Renal cortex interstitium (tissue), 11 donors: ENCODE measurements around the gene NONO. TPM values are rescaled to one million over a fixed set of nuclear protein-coding genes. Genes with fewer than 3 reads are reported as not detected.
A peak's percentile ranks its signal among the peaks of the same experiment; 100 is the strongest.
"Not testable (repeated sequence)": the region's sequence is repeated elsewhere in the genome, so short reads cannot be mapped to it uniquely, and the experiment has no call there.

Source experiments
- DNase-seq, 11 donors: peaks; one replicate each; pipeline ENCODE4 v3.0.0-alpha.2; 2013; ENCODE audit warnings: low read depth in 9 of 11, low spot score in 4 of 11; ENCODE audit errors: extremely low read depth in 1 of 11
- polyA plus RNA-seq, 3 donors: library from polyadenylated mRNA; unstranded; fragments of 120-200 nt; gene quantifications; one replicate each; pipeline ENCODE4 v1.2.1, GENCODE V29; 2013; ENCODE audit not compliant: insufficient read length in 3 of 3

Gene NONO
- polyA plus RNA-seq, 3 donors = 614 to 679 (median 636) TPM

DNA sequence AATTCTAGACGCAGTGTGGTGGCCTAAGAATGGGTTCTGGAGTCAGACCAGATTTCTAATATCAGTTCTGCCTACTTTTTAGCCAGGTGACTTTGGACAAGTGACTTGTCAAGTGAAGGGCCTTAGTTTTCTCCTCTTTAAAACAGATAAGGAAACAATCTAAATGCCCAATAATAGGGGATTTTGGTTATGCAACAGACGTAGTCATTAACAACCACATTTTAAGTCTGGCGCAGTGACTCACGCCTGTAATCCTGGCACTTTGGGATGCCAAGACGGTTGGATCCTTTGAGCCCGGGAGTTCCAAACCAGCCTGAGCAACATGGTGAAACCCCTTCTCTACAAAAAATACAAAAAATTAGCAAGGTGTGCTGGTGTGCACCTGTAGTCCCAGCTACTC is 27.4 kb upstream of the NONO start:
- DNase-seq = no peak

DNA sequence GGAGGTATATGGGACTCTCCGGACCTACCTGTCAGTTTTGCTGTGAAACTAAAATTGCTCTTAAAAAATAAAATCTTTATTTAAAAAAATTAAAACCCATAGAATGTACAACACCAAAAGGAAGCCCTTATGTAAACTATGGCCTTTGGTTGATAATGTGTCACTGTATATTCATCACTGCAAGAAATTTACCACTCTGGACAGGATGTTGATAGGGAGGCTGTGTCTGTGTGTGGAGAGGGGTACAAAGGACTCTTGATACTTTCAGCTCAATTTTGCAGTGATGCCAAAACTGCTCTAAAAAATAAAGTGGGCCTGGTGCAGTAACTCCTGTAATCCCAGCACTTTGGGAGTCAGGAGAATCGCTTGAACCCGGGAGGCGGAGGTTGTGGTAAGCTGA is 26.6 kb upstream of the NONO start:
- no peak for DNase-seq

DNA sequence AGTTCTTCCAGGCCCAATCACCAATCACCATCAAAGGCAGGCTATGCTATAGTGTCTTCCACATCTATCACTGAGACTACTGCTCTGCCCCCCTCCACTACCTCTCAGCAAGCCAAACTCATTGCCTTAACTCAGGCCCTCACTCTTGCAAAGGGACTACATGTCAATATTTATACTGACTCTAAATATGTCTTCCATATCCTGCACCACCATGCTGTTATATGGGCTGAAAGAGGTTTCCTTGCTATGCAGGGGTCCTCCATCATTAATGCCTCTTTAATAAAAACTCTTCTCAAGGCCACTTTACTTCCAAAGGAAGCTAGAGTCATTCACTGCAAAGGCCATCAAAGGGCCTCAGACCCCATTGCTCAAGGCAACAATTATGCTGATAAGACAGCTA is 14.8 kb upstream of the NONO start:
- DNase-seq = not testable (repeated sequence)

DNA sequence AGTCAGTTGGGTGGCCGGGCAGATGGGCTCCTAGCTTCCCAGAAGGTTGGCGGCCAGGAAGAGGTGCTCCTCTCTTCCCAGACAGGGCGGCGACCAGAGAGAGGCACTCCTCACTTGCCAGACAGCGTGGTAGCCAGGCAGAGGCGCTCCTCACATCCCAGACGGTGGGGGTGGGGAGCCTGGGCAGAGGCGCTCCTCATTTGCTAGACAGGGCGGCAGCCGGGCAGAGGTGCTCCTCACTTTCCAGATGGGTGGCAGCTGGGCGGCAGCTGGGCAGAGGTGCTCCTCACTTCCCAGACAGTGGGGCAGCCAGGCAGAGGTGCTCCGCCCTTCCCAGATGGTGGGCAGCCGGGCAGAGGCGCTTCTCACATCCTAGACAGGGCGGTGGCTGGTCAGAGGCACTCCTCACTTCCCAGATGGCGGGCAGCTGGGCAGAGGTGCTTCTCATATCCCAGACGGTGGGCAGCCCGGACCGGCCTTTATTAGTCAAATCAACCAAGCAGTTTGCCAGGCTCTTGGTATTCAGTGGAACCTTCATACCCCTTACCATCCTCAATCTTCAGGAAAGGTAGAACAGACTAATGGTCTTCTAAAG is 13.5 kb upstream of the NONO start:
- DNase-seq = no peak

DNA sequence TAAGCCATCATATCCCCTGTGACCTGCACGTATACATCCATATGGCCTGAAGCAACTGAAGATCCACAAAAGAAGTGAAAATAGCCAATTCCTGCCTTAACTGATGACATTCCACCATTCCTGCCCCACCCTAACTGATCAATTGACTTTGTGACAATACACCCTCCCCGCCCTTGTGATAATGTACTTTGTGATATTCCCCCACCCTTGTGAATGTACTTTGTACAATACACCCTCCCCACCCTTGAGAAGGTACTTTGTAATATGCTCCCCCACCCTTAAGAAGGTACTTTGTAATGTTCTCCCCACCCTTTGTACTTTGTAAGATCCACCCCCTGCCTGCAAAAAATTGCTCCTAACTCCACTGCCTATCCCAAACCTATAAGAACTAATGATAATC is 11.1 kb upstream of the NONO start:
- not testable (repeated sequence) for DNase-seq

DNA sequence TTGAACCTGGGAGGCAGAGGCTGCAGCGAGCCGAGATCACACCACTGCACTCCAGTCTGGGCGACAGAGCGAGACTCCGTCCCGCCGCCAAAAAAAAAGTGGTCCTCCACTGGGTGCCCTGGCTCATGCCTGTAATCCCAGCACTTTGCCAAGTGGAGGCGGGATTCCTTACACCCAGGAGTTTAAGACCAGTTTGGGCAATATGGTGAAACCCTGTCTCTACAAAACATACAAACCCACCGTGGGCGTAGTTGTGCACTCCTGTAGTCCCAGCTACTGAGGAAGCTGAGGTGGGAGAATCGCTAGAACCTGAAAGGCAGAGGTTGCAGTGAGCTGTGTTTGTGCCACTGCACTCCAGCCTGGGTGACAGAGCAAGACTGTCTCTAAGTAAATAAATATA is 2.1 kb upstream of the NONO start:
- not testable (repeated sequence) for DNase-seq

DNA sequence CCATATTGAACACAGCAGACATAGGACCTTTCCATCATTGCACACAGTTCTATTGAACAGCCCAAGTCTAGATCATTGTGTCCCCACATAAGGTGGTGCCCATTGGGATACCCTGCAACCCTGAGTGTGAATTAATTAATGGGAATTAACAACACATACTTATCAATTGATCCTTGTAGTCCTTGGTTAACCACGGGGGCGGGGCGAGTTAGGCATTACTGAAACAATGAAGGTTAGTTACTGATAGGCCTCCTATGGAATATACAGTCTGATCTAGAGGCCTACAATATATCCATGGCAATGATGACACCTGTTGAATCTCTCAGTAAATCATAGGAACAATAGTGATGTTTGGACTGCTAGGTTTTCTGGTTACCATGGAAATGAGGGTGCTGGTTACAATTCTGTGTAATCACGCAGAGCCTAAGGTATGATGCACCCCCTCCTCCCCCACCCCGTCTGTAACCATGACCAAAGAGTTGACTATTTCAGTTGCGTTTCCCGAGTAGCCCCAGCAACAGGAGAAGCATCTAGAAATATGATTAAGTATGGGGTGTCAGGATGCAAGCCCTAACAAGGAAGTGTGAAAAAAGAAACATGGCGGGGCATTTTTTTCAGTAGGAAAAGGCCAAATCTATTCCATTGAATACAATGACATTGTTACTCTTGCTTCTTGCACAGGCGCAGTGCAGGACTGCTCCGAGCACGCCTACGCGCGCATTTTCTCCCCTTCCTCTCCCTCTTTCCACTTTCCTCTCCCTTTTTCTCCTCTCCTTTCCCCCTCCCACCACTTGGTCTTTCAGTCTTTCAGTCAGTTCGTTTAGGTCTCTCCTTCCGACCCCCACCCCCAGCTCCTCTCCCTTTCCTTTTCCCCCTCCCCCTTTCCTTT is 677 bp upstream of the NONO start:
- DNase-seq = peak in 3 of 11 donors; percentile 12 to 20 (median 14)

DNA sequence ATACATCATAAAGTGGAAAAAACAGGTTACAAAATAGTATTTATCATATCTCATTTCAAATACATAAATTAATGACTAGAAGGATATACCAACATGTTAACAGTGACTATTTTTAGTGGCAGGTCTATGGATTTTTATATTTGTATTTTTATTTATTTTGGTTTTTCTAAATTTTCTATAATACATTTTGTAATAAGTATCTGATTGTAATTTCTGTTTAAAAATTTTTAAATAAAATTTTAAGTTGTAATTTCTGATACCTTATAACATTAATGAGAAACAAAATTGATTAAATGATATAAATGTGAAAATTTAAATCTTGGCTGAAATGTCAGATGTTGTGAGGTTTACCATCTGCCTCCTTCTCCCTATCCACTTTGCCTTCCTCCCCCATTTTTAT is 2.5 kb downstream of the NONO start:
- DNase-seq = no peak

DNA sequence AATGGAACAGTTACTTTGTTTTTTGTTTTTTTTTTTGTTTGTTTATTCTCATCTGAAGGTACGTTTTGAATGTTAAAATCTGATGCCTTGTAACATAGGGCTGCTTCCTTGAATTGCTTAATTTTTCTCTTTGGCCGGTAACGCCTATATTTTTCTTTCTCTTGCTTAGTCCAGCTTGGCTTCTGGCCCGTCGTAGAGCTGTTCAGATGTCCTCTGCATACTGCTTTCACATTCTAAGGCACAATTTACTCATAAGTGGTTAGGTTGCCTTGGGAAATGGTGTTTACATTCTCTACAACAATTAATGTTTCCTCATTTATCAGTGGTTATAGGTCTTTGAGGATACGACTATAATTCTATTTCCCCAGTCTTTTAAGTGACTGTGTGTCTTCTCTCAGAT is 7.9 kb downstream of the NONO start:
- no peak for DNase-seq

DNA sequence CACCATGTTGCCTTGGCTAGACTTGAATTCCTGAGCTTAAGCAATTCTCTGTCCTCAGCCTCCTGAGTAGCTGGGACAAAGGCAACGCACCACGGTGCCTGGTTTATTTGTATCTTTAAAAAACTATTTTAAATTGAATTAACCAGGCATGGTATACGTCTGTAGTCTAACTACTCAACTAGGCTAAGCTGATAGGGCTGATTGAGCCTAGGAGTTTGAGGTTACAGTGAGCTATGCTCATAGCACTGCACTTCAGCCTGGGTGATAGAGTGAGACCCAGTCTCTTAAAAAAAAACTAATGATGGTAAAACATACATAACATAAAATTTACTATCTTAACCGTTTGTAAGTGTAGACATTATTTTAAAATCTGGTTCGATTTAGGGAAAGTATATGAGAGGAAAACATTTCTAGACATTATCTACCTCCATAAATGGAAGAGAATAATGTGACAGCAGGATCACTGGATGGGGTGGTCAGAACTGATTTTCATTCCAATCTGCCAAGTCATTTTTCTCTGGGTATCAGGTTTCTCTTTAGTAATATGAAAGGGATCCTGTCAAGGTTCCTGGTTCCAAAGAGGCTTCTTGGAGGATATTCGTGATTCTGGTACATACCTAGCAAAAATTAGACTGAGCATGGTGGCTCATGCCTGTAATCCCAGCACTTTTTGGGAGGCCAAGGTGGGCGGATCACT is 9.4 kb downstream of the NONO start:
- no peak for DNase-seq

DNA sequence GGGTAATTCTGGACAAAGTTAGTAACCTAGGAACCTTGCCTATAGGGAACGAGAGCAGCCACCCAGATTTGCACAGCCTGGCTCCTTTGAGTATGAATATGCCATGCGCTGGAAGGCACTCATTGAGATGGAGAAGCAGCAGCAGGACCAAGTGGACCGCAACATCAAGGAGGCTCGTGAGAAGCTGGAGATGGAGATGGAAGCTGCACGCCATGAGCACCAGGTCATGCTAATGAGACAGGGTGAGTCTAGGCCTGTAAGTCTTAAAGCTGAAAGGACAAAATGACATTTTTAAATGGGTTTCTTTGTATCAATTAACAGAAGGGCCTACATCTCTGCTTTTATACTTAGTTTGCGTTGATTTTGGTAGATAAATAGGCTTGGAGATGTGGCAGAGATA is 13.4 kb downstream of the NONO start:
- no peak for DNase-seq

DNA sequence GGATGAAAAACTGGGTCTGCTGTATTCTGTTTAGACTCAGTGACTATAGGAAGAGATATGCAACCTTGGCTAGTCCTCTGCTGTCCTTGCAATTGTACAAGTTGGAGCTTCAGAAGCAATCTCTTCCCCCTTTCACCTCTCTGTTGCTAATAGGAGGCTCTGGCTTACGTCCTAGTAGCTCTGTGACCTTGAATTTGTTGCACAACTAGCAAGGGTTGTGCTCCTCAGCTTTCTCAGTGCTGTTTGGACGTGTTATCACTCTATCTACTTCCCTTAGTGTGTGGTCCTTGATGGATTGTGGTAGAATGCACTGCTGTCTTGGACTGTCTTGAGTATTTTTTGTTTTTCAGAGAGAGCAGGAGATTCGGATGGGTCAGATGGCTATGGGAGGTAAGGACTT is 14.7 kb downstream of the NONO start:
- no peak for DNase-seq

DNA sequence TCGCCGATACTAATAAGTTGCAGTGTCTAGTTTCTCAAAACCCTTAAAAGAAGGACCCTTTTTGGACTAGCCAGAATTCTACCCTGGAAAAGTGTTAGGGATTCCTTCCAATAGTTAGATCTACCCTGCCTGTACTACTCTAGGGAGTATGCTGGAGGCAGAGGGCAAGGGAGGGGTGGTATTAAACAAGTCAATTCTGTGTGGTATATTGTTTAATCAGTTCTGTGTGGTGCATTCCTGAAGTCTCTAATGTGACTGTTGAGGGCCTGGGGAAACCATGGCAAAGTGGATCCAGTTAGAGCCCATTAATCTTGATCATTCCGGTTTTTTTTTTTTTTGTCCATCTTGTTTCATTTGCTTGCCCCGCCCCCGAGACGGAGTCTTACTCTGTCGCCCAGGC is 16.6 kb downstream of the NONO start:
- DNase-seq = not testable (repeated sequence)

DNA sequence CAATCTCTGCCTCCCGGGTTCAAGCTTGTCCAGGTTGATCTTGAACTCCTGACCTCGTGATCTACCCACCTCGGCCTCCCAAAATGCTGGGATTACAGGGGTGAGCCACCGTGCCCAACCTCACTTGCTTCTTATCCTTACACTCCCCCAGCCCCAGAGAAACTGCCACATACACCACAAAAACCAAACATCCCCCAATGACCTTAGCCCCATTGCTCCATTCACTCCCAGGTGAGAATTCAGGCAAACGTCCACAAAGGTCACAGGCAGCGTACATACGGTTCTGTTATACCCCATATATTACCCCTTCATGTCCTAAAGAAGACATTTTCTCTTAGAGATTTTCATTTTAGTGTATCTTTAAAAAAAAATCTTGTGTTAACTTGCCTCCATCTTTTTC is 17.1 kb downstream of the NONO start:
- DNase-seq = not testable (repeated sequence)

DNA sequence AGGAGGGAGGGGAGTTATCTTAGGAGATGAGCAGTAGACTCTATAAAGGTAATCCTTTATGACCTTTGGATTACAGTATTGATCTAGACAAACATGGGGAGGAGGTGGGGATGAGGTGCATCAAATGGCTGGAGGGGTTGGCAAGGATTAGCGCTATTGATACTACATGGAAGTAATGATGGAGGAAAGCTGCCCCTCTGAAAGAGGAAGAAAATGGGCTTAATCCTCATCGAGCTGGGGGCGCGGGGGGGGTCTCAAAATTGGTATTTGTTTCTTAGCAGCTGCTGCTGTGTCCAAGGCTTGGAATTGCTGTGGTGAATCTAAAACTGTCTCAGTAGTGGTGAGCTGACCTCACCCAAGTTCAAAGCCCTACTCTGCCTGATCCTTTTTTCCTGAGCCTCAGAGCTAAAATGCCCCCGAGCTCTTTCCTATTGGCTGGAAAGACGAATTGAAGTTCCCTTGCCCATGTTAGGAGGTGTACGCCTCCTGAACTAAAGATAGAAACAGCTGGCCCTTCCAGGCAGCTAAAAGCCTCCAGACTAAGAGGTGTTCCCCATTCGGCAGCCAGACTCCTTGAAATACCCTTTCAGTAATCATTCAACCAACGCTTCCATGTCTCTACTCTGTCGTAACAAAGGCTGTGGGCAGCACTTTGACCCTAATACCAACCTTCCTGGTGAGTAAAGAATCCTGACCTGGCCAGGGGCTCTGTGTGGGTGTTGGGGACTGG is 17.9 kb downstream of the NONO start, which contains the start of gene ITGB1BP2:
Gene ITGB1BP2, plus strand, starts transcription at position 556 of the 730 bp plus-strand sequence. Its CDS starts 57 bp downstream, at position 613.
- no peak for DNase-seq

DNA sequence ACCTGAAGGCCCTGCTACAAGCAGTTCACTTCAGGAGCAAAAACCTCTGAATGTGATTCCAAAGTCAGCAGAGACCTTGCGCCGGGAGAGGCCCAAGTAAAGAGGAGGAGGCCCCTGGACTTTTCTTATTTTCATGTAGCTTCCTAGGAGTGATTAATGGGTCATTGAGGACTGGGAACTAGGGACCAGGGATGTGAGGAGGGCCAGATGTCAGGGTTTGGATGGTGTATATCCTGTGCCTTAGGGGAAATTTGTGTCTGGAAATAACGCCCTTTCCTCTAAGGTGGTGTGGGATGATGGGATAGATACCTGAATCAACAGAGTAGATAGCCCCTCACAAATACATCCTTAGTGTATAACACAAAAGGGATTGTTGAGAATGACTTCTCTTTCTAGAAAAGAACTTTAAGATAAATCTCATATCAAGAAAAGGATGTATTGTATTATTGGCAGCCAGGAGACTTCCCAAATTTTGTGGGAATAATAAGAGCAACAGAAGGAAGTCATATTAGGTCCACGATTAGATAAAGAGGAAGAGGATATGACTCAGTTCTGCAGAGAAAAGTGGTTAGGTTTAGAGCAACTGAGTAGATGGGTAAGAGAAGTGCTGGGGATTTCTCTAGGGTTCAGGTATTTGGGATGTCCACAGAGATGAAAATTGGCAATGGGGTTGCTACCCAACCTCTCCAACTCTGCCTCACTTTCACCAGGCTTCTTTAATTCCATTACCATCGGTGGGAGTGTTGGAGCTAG is 19.2 kb downstream of the NONO start:
- DNase-seq = no peak

DNA sequence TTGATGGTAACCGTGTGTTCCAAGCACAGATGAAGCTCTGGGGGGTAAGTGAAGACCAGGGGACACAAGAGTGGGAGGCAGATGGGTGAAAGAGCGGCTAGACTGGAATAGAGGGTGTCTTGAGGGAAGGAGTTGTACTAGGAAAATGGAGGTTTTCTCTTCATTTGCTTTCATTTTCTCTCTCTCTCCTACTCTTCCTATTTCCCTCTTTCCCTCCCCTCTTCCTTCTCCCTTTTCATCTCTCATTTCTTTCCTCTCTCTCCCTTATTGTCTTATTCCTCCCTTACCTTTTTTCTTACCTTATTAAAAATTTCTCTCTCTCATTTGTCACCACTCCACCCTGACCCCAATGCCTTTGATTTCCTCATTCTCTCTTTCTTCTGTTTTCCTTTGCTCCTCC is 21.1 kb downstream of the NONO start:
- no peak for DNase-seq

DNA sequence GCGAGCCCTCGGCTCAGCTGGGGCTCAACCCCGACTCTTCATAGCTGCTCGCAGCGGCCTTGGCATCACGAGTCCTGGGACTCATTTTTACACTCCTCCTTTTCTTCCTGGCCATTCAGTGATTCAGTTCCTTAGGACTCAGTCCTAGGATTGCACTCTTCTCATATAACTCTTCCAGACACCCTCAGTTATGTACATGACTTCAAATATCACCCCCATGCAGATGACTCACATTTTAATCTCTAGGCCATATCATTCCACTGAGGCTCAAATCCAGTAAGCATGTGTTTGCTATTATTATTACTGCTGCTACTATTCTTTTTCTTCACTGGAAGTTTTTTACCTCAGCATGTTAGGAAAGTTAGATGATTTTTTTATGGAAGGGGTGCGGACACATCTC is 32.5 kb downstream of the NONO start:
- no peak for DNase-seq

DNA sequence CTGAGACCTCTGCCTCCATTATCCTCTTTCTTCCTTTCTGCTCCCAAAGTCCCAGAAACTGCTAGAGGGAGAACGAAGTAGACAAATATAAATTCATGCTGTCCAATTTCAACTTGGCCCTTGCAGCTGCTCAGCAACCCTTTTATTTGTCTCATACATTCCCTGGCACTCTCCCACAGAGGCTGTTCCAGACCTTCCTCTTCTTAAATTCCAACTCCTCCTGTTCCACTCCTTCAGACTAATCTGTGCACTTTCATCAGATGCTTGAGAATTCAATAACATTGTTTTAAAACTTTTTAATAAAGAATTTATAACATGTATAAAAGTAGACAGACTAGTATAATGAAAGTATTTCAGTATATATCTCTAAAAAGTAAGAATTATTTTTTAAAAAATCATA is 33.5 kb downstream of the NONO start:
- DNase-seq = not testable (repeated sequence)
